ENCODE results near the gene MFSD2A.

MFSD2A gene

DNA sequence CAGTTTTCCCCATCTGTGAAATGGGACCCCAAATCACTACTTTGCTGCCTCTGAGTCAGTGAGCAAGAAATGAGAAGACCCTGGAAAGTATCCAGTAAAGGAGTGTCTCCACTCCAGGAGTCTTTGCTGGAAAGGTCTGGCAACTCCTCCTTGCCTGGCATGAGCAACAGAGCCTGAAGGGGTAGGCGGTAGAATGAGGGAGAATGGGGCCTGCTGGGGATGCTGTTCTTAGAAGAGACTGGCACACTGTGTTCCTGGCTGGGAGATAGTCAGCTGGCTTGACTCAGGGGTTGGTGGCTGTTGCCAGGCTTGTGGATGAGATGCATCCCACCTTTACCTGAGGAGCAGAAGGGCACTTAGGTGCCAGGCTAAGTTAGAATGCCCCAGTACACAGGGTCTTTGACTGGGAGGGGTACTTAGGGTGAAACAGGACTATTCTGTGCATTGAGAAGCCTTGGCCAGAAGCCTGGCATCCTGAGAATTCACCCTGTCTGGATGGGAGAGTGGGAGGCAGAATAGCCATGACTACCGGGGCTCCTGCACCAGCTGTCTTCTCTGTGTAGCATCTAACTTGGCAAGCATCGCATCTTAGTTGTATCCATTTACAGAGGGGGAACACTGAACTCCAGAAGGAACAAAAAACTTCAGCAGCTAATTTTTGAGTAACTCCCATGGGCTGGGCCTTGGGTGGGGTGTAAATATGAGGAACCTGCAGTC, 2.5 kb downstream of the MFSD2A start:
- no peak for ATAC-seq
- TF ChIP-seq GLIS3 (CRISPR knock-in tag; IDR thresholded peaks at IDR 0.05) (no peak), TOX (CRISPR knock-in tag; IDR thresholded peaks at IDR 0.05; ENCODE audit: borderline replicate concordance) (no peak)
- TF ChIP-seq, protein P1, sequence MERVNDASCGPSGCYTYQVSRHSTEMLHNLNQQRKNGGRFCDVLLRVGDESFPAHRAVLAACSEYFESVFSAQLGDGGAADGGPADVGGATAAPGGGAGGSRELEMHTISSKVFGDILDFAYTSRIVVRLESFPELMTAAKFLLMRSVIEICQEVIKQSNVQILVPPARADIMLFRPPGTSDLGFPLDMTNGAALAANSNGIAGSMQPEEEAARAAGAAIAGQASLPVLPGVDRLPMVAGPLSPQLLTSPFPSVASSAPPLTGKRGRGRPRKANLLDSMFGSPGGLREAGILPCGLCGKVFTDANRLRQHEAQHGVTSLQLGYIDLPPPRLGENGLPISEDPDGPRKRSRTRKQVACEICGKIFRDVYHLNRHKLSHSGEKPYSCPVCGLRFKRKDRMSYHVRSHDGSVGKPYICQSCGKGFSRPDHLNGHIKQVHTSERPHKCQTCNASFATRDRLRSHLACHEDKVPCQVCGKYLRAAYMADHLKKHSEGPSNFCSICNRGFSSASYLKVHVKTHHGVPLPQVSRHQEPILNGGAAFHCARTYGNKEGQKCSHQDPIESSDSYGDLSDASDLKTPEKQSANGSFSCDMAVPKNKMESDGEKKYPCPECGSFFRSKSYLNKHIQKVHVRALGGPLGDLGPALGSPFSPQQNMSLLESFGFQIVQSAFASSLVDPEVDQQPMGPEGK (CRISPR knock-in tag; IDR thresholded peaks at IDR 0.05; ENCODE audit: borderline replicate concordance) = no peak

DNA sequence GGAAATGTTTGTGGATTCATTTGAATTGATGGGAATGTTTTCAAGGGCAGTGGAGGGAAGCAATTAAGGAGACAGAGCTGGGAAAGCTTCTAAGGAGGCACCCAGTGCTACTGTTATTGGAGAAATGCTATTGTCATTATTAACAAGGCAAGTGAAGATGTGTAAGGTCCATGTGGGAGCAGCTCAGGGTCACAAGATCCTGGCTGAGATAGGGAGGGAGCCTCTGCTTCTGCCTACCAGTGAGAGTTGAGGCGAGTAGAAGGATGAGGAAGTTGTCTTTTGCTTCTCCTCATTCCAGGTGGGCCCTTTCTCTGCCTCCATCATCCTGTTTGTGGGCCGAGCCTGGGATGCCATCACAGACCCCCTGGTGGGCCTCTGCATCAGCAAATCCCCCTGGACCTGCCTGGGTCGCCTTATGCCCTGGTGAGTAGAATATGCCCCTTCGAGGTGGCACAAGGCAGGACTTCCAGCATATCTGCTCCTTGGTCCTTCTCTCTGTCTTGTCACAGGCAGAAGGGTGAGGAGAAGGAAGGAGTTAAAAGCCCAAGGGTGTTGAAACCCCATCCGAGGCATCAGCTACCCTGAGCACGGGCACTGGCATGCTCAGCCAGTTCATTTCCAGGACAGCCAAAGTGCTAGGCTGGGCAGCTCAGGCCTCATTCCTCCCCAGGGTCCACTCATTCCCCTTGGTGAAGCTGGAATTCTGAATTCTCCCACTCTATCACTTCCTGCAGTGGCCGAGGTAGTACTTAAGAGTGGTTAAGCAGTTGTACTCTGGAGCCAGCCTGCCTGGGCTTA, 3.7 kb downstream of the MFSD2A start:
- TF ChIP-seq SNAI2 (CRISPR knock-in tag; IDR thresholded peaks at IDR 0.05) (no peak), CSDC2 (CRISPR knock-in tag; IDR thresholded peaks at IDR 0.05) (no peak)
- ATAC-seq = no peak

- no peak for TF ChIP-seq BACH2 (CRISPR knock-in tag; IDR thresholded peaks at IDR 0.05; ENCODE audit: borderline replicate concordance)
- TF ChIP-seq ZC3H10 (CRISPR knock-in tag; IDR thresholded peaks at IDR 0.05) = no peak
- TF ChIP-seq ZFP3 (CRISPR knock-in tag; IDR thresholded peaks at IDR 0.05) = no peak
- TF ChIP-seq POU6F1 (CRISPR knock-in tag; IDR thresholded peaks at IDR 0.05; ENCODE audit: borderline replicate concordance, low read depth) = no peak
- TF ChIP-seq, protein P1 (CRISPR knock-in tag; IDR thresholded peaks at IDR 0.05; ENCODE audit: borderline replicate concordance) = no peak
- TF ChIP-seq ISL1 (CRISPR knock-in tag; IDR thresholded peaks at IDR 0.05) = no peak
- TF ChIP-seq GLIS3 (CRISPR knock-in tag; IDR thresholded peaks at IDR 0.05) = no peak
- no peak for ATAC-seq
Observed at GRCh38 chr1:39959651-39960333, 4.8 kb downstream of the MFSD2A start.

- TF ChIP-seq TSHZ2 (CRISPR knock-in tag; IDR thresholded peaks at IDR 0.05) (no peak), ZFP30 (CRISPR knock-in tag; IDR thresholded peaks at IDR 0.05) (no peak), CSDC2 (CRISPR knock-in tag; IDR thresholded peaks at IDR 0.05) (no peak), ZNF70 (CRISPR knock-in tag; IDR thresholded peaks at IDR 0.05) (no peak), PPARA (CRISPR knock-in tag; IDR thresholded peaks at IDR 0.05; ENCODE audit: borderline replicate concordance) (no peak), OSR1 (CRISPR knock-in tag; IDR thresholded peaks at IDR 0.05) (no peak)
- TF ChIP-seq, protein P2, sequence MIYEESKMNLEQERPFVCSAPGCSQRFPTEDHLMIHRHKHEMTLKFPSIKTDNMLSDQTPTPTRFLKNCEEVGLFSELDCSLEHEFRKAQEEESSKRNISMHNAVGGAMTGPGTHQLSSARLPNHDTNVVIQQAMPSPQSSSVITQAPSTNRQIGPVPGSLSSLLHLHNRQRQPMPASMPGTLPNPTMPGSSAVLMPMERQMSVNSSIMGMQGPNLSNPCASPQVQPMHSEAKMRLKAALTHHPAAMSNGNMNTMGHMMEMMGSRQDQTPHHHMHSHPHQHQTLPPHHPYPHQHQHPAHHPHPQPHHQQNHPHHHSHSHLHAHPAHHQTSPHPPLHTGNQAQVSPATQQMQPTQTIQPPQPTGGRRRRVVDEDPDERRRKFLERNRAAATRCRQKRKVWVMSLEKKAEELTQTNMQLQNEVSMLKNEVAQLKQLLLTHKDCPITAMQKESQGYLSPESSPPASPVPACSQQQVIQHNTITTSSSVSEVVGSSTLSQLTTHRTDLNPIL (CRISPR knock-in tag; IDR thresholded peaks at IDR 0.05; ENCODE audit: low read depth) = no peak
- ATAC-seq = no peak
Observed at GRCh38 chr1:39960431-39960958, 5.5 kb downstream of the MFSD2A start.
